GM12875 (cell line): ENCODE data around the gene LDHA.

Experiments
- H3K4me3 ChIP-seq: one replicate; pipeline ENCODE4 v1.5.1; 2011; ENCODE audit warnings: low read depth, low read length, control low read depth
- TF ChIP-seq, protein P1 (sequence below): IDR thresholded peaks from 2 replicates; pipeline ENCODE4 v1.5.1; 2011; ENCODE audit warnings: low read depth, mild to moderate bottlenecking, control low read depth, inconsistent platforms, low read length, moderate library complexity, borderline replicate concordance; ENCODE audit not compliant: insufficient read depth

Gene LDHA

DNA sequence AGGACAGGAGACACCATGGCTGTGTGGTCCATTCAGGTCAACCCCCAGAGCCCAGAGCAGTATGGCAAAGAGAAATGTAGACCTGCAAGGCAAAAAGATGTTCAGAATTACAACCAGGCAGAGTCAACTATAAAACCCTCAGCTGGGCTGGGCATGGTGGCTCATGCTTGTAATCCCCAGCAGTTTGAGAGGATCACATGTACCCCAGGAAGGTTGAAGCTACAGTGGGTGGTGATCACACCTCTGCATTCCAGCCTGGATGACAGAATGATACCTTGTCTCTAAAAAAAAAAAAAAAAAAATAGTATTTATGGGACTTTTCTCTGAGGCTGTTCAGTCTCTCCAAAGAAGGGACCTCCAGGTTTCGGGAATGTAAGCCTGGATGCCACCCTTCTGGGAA lies 18.4 kb upstream of the LDHA start:
- no peak overlapping the region for H3K4me3 ChIP-seq
- TF ChIP-seq, protein P1, sequence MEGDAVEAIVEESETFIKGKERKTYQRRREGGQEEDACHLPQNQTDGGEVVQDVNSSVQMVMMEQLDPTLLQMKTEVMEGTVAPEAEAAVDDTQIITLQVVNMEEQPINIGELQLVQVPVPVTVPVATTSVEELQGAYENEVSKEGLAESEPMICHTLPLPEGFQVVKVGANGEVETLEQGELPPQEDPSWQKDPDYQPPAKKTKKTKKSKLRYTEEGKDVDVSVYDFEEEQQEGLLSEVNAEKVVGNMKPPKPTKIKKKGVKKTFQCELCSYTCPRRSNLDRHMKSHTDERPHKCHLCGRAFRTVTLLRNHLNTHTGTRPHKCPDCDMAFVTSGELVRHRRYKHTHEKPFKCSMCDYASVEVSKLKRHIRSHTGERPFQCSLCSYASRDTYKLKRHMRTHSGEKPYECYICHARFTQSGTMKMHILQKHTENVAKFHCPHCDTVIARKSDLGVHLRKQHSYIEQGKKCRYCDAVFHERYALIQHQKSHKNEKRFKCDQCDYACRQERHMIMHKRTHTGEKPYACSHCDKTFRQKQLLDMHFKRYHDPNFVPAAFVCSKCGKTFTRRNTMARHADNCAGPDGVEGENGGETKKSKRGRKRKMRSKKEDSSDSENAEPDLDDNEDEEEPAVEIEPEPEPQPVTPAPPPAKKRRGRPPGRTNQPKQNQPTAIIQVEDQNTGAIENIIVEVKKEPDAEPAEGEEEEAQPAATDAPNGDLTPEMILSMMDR = no peak

DNA sequence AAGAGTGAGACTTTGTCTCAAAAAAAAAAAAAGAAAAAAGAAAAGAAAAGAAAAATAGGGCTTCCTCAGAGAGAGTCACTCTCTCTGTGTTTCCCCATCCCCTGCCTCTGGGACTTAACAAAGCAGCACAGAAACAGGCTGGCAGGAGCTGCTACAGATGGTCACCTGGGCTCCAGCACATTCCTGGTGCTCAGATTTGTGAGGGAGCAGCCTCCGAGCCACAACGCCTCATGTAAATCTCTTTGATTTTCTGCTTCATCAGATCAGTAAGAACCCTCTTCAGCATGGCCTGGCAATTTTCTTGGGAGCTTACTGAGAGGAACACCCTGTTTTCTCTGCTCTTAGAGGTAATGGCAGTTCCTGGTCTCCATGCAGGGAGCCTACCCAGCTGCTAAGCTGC lies 15.2 kb upstream of the LDHA start:
- TF ChIP-seq, protein P1 = no peak
- no peak overlapping the region for H3K4me3 ChIP-seq

DNA sequence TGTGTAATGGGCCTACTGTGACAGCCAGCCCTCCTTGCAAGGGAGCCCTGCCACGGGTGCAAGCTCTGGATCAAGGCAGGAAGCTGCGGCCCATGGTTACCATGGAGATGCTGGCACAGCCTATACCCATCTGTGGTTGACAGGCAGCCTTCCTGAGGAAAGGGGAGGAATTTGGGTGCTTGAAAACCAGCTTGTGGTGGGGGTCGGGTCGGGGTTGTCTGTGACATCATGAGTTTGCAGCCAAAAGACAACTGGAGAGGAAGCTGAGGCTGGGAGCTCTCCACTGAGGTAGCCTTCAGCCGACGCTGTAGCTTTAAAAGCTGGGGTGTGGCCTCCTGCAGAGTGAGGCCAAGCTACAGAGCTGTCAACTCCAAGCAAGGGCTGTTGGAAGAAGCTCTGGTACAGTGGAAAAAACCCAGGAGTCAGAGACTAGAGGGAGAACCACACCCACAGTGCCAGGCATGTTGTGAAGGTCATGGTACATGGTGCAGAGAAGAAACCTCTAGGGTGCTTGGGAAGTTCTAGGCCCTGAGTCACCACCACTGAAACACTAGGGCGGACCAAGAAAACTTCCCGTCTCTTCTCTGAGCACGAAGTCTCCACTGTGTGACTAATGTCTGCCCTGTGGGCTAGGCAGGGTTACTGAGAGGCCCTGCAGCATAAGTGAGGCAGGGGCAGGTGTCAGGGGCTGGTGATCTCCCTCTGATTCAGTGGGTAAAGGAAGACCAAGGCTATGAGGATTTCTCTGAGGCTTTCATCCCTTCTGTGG lies 10.8 kb upstream of the LDHA start:
- no peak overlapping the region for H3K4me3 ChIP-seq

DNA sequence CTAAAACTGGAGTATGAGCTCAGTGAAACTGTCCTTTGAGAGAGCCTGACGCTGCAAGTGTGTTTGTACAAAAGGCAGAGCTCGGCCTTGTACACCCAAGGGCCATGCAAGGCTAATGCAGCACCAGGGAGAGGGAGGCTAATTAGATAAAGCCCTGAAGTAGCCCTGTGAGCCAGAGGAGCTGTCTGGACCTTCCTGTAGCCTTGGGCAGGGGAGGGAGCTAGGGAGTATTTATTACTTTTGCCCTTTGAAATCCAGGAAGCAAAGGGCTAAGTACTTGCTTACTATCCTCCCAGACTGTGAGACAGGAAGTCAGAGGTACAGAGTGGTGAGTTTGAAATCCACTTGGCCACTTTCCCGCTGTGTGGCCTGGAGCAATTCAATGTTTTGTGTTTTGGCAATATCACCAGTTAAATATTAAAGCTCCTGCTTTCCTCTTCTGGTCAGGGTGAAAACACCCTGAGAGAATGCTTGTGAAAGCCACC lies 10.2 kb upstream of the LDHA start:
- no peak overlapping the region for H3K4me3 ChIP-seq

More for the DNA sequence above, 10.8 kb upstream of the LDHA start:
- TF ChIP-seq, protein P1 = no peak

DNA sequence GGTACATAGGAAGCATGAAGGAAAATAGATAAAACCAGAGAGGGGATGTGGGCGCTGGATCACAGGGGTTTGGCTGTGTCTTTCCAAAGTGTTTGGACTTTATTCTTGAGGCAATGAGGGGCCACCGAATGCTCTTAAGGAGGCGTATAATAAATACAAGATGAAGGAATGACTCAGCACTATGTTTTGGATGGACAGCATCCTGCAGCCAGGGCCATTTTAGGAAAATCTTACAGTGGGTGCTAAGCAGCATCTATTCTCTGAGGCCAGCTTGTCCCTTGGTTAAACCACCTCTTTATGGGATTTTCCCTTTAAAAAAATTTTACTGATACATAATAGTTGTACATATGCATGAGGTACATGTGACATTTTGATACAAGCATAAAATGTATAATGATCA lies 4.3 kb upstream of the LDHA start:
- TF ChIP-seq, protein P1 = no peak
- no peak overlapping the region for H3K4me3 ChIP-seq

More for the DNA sequence above, 10.2 kb upstream of the LDHA start:
- TF ChIP-seq, protein P1 = no peak

DNA sequence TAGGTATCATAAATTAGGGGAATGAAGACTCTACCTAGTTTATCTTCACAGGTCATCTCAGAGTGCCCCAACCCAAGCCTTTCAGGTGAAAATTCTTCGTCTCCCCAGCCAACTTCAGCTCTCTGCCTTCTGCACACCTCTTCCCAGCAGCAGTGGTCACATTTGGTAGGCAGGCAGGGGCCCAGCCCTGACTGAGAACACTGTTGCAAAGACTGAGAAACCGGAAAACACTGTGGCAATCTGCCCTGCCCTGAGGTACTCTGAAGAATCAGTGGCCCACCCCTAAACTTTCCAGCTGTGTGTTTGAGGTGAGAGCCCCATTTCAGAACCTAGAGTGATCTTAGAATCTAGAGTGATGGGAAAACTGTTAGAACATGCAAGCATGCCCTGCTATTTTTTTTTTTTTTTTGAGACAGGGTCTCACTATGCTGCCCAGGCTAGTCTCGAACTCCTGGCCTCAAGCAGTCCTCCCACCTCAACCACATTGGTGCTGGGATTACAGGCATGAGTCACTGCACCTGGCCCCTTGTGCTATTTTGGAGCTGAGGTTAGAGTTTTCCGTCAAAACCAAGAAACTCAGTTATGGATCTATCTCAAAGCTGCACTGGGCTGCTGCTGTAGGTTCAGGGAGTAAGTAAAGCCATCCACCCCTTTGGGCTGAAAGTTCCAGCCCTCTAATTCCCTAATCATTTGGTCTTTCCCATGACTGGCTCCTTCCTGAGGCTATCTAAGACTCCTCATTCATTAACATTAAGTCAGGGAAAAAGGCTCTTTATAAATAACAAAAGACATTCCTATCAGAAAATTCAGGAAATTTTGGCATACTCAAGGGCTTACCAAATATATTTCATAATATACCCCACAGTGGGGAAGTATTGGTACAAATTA lies 1.7 kb upstream of the LDHA start:
- no peak overlapping the region for H3K4me3 ChIP-seq
- TF ChIP-seq, protein P1 = no peak
